ENCODE measurements around the gene MTUS2. TPM values are rescaled to one million over a fixed set of nuclear protein-coding genes. Genes with fewer than 3 reads are reported as not detected.

Gene MTUS2
- polyA plus RNA-seq, 2 of the 4 experiments (the other 2 are of a cell fraction) = not detected

DNA sequence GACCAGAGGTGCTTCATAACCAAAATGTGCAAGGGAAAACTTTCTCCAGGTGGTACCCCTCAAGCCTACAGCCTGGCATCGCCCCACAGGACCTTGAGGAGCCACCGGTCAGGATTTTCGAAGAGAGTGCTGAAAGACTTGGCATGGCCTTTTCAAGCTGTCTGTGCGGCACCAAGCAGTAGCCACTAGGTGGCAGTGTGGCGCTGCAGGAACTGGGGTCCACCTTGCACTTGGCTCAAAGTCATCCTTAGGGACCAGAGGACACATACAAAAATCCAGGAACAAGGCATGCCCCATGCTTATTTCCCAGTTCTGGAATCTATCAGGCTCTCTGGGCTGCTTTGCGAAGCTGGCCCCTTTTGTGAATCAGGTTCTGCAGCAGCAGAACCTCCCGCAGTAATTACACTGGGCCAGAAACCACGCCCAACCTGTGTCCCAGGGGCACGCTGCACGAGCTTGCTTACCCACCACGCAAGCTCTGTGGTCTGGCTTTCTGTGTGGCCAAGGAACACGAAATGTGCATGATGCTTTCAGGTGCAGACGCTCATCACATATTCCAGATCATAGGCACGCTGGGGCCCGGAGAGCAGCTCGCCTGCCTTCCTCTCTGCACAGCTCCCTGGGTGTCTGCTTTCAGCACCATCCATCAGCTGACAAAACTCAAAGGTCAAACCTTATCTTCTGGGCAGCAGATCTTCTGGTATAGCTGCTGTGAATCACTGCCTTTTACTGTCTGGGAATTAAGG is 688.2 kb downstream of the MTUS2 start (continued):
- no peak for TF ChIP-seq POLR2A (IDR thresholded peaks at IDR 0.05; ENCODE audit: low read length)
- TF ChIP-seq, protein P1, sequence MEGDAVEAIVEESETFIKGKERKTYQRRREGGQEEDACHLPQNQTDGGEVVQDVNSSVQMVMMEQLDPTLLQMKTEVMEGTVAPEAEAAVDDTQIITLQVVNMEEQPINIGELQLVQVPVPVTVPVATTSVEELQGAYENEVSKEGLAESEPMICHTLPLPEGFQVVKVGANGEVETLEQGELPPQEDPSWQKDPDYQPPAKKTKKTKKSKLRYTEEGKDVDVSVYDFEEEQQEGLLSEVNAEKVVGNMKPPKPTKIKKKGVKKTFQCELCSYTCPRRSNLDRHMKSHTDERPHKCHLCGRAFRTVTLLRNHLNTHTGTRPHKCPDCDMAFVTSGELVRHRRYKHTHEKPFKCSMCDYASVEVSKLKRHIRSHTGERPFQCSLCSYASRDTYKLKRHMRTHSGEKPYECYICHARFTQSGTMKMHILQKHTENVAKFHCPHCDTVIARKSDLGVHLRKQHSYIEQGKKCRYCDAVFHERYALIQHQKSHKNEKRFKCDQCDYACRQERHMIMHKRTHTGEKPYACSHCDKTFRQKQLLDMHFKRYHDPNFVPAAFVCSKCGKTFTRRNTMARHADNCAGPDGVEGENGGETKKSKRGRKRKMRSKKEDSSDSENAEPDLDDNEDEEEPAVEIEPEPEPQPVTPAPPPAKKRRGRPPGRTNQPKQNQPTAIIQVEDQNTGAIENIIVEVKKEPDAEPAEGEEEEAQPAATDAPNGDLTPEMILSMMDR (IDR thresholded peaks at IDR 0.05) = peak; percentile 72

DNA sequence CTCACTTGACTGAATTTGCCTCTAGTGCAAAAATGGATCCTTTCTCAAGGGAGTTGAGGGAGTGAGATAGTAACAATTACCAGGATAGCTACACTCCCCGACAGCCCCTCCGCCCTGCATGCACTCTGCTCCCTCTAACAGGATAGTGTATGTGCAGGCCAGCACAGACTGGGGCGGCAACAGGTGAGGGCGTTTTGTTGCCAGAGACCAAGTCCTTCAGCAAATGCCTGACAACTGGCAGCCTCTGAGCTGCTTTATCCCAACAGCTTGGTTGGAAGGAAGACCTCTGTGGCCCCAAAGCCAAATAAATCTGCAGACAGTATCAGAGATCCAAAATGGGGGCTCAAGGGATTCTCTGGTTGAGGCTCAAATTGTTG is 688.7 kb downstream of the MTUS2 start:
- TF ChIP-seq, protein P2, sequence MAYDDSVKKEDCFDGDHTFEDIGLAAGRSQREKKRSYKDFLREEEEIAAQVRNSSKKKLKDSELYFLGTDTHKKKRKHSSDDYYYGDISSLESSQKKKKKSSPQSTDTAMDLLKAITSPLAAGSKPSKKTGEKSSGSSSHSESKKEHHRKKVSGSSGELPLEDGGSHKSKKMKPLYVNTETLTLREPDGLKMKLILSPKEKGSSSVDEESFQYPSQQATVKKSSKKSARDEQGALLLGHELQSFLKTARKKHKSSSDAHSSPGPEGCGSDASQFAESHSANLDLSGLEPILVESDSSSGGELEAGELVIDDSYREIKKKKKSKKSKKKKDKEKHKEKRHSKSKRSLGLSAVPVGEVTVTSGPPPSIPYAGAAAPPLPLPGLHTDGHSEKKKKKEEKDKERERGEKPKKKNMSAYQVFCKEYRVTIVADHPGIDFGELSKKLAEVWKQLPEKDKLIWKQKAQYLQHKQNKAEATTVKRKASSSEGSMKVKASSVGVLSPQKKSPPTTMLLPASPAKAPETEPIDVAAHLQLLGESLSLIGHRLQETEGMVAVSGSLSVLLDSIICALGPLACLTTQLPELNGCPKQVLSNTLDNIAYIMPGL (CRISPR knock-in tag; IDR thresholded peaks at IDR 0.05; ENCODE audit: borderline replicate concordance) = no peak
- no peak for TF ChIP-seq POLR2A (IDR thresholded peaks at IDR 0.05; ENCODE audit: low read length)
- TF ChIP-seq MAFK (IDR thresholded peaks at IDR 0.05; ENCODE audit: partially characterized antibody) = no peak
- no peak for TF ChIP-seq MYC (IDR thresholded peaks at IDR 0.05; ENCODE audit: borderline replicate concordance, low read length)
- TF ChIP-seq, protein P3, sequence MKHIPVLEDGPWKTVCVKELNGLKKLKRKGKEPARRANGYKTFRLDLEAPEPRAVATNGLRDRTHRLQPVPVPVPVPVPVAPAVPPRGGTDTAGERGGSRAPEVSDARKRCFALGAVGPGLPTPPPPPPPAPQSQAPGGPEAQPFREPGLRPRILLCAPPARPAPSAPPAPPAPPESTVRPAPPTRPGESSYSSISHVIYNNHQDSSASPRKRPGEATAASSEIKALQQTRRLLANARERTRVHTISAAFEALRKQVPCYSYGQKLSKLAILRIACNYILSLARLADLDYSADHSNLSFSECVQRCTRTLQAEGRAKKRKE (CRISPR knock-in tag; IDR thresholded peaks at IDR 0.05; ENCODE audit: low read depth) = no peak
- no peak for TF ChIP-seq TFCP2L1 (CRISPR knock-in tag; IDR thresholded peaks at IDR 0.05)
- TF ChIP-seq RCOR1 (IDR thresholded peaks at IDR 0.05; ENCODE audit: low read depth, low read length) = no peak
- no peak for TF ChIP-seq CEBPB (IDR thresholded peaks at IDR 0.05)
- CTCF ChIA-PET = interaction anchor here (0.6 to 4.8 kb wide), 28 partner anchors 9 to 644 kb away, joined by 3 to 43 read pairs (median 4); no protein-coding TSS in a partner anchor
- ATAC-seq (no peak), DNase-seq (ENCODE audit: low read depth in 1 of 2, low spot score in 1 of 2) (no peak), FAIRE-seq (no peak)
- 83% methylated on average over 3 of the region's 4 CpGs for WGBS (ENCODE audit: missing lambda C conversion rate)
- no peak overlapping the region for H3K27ac ChIP-seq
- H3K4me3 ChIP-seq = no peak overlapping the region
- POLR2A ChIA-PET = no interaction called here
- H3K4me1 ChIP-seq = peaks cover 5% of the 10 kb centered on the region; the same call in 1 of the 3 replicates
- H3K4me2 ChIP-seq = no peak overlapping the region
- H3K9me3 ChIP-seq = no peaks in the 10 kb centered on the region

DNA sequence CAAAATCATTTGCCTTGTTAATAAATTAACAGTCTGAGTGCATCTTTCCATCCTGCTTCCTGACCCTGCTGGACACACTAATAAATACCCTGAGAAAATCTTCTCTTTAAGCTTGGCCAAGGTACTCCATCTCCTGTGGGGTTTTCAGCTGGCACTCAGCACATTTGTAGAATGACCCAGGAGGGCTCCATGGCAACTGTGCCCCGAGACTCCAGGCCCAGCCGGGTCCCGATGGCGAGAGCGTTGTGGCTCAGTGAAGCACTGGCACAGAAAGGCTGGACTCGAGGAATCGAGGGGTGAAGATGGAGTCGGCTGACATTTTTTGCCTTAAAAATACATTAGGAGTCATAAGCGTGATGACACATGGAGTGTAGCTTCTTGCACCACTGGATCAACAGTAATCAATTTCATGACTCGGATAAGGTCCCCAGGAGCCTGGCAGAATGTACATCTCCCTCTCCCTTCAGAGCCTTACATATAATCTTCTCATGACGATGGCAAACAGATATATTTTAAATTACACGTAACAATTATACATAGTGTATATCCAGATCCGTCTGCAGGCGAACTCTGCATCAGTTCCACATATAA is 690.0 kb downstream of the MTUS2 start:
- H3K4me3 ChIP-seq = no peak overlapping the region
- ATAC-seq (no peak), FAIRE-seq (no peak), DNase-seq (ENCODE audit: low read depth in 1 of 2, low spot score in 1 of 2) (no peak)
- TF ChIP-seq MYC (IDR thresholded peaks at IDR 0.05; ENCODE audit: borderline replicate concordance, low read length) (no peak), ZSCAN20 (CRISPR knock-in tag; IDR thresholded peaks at IDR 0.05) (no peak)
- ChIA-PET CTCF (interaction anchor here (3.3 to 4.8 kb wide), 4 partner anchors 13 to 605 kb away, joined by 17 to 43 read pairs (median 33); no protein-coding TSS in a partner anchor), POLR2A (no interaction called here)
- H3K9me3 ChIP-seq = no peaks in the 10 kb centered on the region
- H3K4me2 ChIP-seq = no peak overlapping the region
- peaks cover 5% of the 10 kb centered on the region; the same call in 1 of the 3 replicates for H3K4me1 ChIP-seq
- no peak overlapping the region for H3K27ac ChIP-seq
- WGBS (ENCODE audit: missing lambda C conversion rate) = 90% methylated on average over 11 of the region's 14 CpGs

DNA sequence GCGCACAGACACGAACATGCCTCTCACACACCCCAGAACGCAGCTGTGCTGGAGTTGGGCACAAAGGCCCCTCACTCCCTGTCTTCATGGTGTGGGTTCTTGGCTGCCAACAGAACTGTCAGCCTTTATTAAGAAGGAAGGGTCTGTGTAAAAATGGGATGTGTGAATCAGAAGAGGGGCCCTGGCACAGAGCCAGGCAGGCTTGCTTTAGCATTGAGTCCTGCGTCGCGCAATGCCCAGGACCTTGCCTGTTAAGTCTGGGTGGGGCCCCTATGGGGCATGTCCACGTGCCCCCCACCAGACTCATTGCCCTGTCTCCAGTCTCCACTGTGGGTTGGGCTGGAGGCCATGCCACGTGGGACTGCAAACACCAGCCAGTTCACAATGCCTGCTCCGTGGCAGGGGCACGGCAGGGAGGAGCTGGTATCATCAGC is 690.5 kb downstream of the MTUS2 start:
- ATAC-seq = no peak
- no peak overlapping the region for H3K4me3 ChIP-seq
- WGBS (ENCODE audit: missing lambda C conversion rate) = 100% methylated on average over 3 of the region's 10 CpGs
- H3K4me2 ChIP-seq = no peak overlapping the region
- no peaks in the 10 kb centered on the region for H3K9me3 ChIP-seq
- ChIA-PET CTCF (interaction anchor here (3.5 kb wide), 1 partner anchor 17 kb away, joined by 17 read pairs; no protein-coding TSS in a partner anchor), POLR2A (no interaction called here)
- peaks cover 5% of the 10 kb centered on the region; the same call in 1 of the 3 replicates for H3K4me1 ChIP-seq
- no peak for FAIRE-seq
- no peak for DNase-seq (ENCODE audit: low read depth in 1 of 2, low spot score in 1 of 2)
- no peak overlapping the region for H3K27ac ChIP-seq
- TF ChIP-seq NPAS2 (CRISPR knock-in tag; IDR thresholded peaks at IDR 0.05; ENCODE audit: borderline replicate concordance) (no peak), EHF (CRISPR knock-in tag; IDR thresholded peaks at IDR 0.05) (no peak), CBX8 (IDR thresholded peaks at IDR 0.05) (no peak), TFCP2L1 (CRISPR knock-in tag; IDR thresholded peaks at IDR 0.05) (no peak), POLR2A (IDR thresholded peaks at IDR 0.05; ENCODE audit: low read length) (no peak), KDM1A (IDR thresholded peaks at IDR 0.05; ENCODE audit: low read depth) (no peak), HDAC2 (IDR thresholded peaks at IDR 0.05) (no peak), CEBPB (IDR thresholded peaks at IDR 0.05) (no peak), ZNF302 (CRISPR knock-in tag; IDR thresholded peaks at IDR 0.05) (no peak), EHMT2 (IDR thresholded peaks at IDR 0.05; ENCODE audit: low read depth) (no peak), SMC3 (IDR thresholded peaks at IDR 0.05) (no peak), JUN (IDR thresholded peaks at IDR 0.05) (no peak), MAZ (IDR thresholded peaks at IDR 0.05; ENCODE audit: borderline replicate concordance, low read depth, low read length) (no peak)
- TF ChIP-seq, protein P4, sequence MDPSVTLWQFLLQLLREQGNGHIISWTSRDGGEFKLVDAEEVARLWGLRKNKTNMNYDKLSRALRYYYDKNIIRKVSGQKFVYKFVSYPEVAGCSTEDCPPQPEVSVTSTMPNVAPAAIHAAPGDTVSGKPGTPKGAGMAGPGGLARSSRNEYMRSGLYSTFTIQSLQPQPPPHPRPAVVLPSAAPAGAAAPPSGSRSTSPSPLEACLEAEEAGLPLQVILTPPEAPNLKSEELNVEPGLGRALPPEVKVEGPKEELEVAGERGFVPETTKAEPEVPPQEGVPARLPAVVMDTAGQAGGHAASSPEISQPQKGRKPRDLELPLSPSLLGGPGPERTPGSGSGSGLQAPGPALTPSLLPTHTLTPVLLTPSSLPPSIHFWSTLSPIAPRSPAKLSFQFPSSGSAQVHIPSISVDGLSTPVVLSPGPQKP (IDR thresholded peaks at IDR 0.05; ENCODE audit: low read depth, low read length) = no peak
- TF ChIP-seq, protein P3 (CRISPR knock-in tag; IDR thresholded peaks at IDR 0.05; ENCODE audit: low read depth) = no peak
- TF ChIP-seq, protein P5, sequence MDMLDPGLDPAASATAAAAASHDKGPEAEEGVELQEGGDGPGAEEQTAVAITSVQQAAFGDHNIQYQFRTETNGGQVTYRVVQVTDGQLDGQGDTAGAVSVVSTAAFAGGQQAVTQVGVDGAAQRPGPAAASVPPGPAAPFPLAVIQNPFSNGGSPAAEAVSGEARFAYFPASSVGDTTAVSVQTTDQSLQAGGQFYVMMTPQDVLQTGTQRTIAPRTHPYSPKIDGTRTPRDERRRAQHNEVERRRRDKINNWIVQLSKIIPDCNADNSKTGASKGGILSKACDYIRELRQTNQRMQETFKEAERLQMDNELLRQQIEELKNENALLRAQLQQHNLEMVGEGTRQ (IDR thresholded peaks at IDR 0.05) = no peak
